Activated T-cell treated with anti-CD3 and anti-CD28 coated beads for 48 hours (primary cell): ENCODE data around the gene TMEFF1.
"Not testable (repeated sequence)": the region's sequence is repeated elsewhere in the genome, so short reads cannot be mapped to it uniquely, and the experiment has no call there.

ENCODE experiments used
- DNase-seq: peaks from one replicate; pipeline ENCODE4 v3.0.0-alpha.2; 2020; ENCODE audit warnings: low read depth

Gene TMEFF1

DNA sequence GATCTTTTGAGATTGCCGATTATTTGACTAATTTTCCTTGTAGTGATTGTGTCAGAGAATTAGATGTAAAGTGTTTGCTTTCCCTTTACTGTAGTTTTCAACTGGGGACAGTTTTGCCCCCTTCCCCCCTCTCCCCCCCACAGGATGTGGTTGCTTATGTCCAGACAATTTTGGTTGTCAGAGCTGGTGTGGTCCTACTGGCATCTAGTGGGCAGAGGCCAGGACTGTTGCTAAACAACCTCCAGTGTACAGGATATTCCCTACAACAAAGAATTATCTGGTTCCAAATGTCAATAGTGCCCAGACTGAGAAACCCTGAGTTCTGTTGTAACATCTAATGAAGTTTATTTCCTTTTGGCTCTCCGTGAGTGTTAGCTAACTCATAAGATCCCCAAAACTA lies 20.0 kb downstream of the TMEFF1 start:
- no peak for DNase-seq

DNA sequence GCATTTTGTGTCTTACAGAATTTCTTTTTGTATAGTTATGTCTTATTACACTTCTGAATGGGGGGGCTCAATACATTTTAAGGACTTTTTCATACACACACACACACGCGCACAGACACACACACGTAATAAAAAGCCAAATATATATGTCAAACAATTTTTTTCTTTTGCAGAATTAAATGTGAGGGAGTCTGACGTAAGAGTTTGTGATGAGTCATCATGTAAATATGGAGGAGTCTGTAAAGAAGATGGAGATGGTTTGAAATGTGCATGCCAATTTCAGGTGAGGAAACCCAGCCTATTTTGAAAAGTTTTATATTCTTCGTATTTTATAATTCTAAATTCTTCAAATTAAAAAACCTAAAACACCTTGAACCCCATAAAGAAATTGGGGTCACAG lies 25.6 kb downstream of the TMEFF1 start:
- DNase-seq: no peak

DNA sequence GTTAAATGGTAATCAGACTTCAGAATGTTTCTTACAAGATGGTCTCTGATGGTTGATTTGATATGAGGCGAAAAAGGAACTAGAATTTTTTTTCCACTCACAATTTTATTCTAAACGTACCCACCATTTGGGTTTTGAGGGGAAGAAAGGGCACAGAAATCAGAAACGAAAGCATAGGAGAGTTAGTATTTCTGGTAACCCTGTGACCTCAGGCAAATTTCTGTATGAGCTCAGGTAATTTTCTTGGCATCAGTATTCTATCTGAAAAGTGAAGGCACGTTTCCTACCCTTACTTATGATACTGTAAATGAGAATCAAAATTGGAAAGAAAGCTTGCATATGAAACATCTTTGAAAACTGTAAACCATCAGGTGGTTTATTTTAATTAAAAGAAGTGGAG lies 26.5 kb downstream of the TMEFF1 start:
- no peak for DNase-seq

DNA sequence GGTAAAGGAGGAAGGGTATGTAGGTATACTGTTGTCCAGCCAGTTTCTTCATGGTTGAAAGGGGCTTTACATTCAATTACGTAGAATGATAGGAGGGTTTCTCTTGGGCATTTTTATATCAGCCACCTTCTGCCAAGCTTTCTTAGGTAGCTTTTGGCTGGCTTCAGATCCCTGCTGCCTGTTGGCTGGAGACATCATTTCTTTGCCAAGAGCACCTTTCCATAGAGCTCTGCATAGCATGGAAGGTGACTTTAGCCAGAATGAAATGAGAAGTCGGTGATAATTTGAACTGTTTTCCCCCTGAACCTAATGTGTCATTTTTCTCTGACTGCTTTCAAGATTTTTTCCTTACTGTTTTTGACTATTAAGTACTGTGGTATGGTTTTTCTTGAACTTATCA lies 26.9 kb downstream of the TMEFF1 start:
- DNase-seq: no peak

DNA sequence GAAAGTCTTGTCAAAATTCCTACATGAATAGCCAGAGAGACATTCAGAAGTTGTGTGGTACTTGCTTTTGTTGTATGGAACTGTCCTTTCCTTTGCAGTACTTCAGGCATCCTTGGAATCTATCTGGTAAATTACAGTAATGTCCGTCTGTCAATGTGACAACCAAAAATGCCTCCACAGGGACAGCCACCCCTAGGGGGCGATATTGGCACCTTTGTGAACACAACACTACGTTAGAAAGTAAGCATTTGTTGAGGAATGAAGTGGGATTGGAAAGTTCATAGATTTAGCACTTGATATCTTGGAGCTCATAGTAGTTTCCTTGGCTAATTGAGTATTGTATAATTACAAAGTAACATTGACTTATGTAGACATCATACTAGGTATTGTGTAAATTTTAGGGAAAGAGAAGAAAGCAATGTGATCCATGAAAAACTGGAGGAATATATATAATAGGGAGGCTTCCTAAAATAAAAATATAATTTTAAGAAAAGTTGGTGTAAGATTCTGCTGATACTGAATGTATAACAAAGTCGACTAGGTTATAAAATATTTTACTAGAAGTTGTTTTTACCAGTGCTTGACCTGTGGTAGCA lies 32.7 kb downstream of the TMEFF1 start:
- DNase-seq: peak; percentile 63

DNA sequence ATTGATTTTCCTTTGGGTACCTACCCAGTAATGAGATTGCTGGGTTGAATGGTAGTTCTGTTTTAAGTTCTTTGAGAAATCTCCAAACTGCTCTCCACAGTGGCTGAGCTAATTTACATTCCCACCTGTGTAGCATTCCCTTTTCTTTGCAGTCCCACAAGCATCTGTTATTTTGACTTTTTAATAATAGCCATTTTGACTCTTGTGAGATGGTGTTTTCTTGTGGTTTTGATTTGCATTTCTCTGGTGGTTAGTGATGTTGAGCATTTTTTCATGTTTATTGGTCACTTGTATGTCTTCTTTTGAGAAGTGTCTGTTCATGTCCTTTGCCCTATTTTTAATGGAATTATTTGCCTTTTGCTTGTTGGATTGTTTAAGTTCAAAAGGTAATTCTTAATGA lies 34.4 kb downstream of the TMEFF1 start:
- DNase-seq: not testable (repeated sequence)

DNA sequence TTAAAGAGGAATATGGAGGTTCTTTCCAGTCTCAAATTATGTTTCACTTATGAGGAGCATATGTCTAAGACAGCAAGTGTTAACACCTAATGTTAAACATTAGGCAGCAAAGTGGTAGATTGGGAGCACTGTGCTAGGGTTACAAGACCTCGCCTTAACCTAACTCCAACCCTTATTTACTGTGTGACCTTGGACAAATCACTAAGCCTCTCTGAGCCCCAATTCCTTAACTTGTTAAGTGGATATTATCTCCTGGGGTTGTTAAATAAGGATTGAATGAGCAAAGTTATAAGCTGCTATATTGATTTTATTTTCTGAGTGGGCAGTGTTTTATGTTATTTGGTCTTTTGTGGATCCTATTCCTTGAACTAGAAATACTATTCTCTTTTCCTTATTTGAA lies 38.3 kb downstream of the TMEFF1 start:
- DNase-seq: no peak

DNA sequence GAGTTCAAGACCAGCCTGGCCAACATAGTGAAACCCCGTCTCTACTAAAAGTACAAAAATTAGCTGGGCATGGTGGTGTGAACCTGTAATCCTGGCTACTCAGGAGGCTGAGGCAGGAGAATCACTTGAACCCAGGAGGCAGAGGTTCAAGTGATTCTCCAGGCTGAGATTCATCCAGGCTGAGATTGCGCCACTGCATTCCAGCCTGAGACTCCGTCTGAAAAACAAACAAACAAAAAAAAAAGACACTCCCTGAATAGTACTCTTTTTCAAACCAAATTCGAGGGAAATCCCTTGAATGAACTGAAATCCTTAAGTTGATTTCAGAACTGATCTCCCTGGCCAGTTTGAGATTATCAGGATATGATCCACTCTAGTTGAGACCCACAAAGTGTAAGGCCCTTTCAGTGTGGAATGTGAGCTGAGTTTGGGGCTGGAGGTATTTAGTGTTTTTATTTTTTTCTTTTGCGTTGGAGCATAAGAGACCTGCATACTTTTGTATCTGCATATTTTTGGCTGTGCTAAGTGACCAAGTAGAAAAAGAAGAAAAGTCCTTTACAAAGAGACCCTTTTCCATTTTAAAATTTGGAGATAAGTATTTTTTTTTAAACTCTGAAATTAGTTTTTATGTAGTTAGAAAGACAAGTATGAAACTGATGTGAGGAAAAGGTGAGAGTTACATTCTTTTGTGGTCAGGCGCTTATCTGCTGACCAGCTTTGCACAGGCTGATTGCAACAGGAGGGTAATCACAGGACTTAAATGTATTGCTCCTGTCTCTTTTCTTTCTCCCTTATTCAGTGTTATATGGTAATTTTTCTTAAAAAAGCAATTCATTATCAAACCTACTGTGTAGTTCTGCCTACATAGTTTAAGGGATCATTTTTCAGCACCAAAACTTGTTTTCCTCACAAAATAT lies 42.9 kb downstream of the TMEFF1 start:
- DNase-seq: no peak

DNA sequence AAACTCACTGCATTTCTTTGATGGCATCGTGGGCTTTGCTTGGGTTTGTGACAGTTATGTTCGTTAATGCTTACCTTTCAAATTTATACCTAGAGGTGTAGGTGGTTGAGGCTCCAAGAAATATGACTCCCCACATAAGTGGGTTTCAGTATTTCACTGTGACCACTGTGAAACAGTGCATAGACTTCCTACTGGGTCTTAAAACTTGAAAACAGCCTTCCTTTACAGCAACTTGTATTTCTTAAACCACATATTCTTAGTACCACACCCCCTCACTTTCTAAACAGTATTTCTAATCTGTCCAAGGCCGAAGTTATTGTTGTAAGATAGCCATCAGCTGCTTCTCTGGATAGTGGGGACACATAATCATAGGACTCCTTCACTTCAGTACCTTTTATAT lies 48.3 kb downstream of the TMEFF1 start:
- DNase-seq: no peak

DNA sequence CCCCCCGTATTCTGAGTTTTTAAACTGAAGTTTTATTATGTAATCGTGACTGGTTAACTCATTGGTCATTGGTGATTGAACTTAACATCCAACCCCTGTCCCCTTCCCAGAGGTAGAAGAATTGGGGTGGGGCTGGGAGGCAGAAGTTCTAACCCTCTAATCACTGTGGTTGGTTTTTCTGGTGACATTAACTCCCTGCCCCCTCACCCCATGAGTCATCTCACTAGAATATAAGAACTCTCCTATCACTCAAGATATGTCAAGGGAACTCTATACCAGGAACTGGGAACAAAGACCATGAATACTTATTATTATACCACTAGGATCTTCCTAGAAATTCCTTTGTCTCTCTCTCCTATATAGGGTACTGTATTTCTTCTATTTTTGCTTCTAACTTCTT lies 52.6 kb downstream of the TMEFF1 start:
- DNase-seq: no peak

DNA sequence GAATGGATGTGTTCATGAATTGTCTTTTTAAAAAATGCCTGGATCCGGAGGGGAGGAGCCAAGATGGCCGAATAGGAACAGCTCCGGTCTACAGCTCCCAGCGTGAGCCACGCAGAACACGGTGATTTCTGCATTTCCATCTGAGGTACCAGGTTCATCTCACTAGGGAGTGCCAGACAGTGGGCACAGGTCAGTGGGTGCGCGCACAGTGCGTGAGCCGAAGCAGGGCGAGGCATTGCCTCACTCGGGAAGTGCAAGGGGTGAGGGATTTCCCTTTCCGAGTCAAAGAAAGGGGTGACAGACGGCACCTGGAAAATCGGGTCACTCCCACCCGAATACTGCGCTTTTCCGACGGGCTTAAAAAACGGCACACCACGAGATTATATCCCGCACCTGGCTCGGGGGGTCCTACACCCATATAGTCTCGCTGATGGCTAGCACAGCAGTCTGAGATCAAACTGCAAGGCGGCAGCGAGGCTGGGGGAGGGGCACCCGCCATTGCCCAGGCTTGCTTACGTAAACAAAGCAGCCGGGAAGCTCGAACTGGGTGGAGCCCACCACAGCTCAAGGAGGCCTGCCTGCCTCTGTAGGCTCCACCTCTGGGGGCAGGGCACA lies 54.3 kb downstream of the TMEFF1 start:
- DNase-seq: not testable (repeated sequence)

DNA sequence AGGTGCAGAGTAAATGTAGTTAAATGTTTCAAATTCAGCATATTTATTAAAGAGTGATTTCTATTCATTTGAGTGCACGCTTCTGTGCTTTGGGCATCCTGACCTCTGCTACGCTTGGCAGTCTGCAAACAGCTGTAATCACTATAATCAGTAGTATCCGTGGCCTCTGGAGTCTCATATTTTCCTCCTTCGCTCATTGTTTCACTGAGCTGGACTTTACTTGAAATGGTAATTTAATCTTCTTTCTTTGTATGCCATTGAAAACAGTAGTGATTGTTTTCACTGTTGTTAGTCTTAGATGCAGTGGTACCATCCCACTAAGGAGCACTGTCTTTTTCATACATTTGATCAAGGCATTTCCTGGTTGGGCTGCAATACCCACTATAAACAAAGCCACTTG lies 61.5 kb downstream of the TMEFF1 start:
- DNase-seq: no peak

DNA sequence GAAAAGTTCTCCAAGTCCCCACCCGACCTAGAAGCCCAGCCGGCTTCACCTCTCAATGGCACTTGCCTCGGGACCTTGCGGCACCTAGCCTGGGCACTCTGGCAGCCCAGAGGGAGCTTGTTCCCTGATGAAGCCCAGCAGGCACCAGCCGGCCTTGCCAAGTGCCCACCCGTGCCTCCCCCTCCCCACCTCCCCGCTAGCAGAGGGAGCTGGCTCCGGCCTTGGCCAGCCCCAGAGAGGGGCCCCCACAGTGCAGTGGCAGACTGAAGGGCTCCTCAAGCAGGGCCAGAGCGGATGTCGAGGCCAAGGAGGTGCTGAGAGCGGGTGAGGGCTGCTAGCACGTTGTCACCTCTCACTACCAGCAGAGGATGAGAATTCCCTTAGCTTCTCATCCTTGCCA lies 67.4 kb downstream of the TMEFF1 start:
- DNase-seq: no peak

DNA sequence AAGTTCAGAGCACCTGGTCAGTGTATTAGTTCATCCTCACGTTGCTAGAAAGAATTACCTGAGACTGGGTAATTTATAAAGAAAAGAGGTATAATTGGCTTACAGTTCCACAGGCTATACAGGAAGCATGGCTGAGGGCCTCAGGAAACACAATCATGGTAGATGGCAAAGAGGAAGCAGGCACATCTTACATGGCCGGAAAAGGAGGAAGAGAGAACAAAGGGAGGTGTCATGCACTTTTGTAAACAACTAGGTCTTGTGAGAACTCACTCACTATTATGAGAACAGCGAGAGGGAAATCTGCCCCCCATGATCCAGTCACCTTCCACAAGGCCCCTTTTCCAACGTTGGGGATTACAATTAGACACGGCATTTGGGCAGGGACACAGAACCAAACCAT lies 76.1 kb downstream of the TMEFF1 start:
- no peak for DNase-seq

DNA sequence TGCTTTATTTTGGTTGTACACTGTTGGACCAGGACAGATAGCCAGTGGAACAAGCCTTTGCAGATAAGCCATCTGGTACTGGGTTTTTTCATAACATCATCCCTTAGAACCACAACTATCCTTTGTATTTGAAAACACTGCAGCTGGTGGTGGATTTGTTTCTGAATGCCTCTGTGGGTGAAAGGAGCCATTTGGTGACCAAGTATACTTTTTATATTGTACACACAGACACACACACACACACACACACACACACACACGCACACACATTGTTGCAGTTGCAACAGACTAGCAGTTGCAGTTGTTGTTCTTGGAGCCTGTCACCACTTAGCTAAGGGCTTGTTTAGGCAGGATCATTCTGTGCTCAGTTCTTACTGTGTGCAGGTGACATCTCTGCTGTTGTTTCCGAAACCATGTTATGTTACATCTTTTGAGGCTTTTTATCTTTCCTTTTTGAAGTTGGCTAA lies 82.0 kb downstream of the TMEFF1 start:
- DNase-seq: no peak

DNA sequence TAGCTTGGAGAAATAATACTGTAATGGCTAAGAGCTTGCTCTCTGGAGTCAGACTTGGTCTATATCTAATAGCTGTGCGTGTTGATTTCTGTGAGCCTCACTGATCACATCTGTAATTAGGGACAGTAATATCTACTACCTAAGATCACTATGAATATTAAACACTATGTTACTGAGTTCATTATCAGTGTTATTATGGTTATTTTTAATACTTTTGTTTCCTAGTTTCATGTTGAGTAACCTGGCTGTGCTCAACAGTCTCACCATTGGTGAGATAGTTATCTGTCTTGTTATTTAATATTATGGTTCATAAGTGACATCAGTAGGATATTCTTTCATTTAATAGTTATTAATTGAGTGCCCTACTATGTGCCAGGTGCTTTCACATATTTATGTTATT lies 82.5 kb downstream of the TMEFF1 start:
- no peak for DNase-seq

DNA sequence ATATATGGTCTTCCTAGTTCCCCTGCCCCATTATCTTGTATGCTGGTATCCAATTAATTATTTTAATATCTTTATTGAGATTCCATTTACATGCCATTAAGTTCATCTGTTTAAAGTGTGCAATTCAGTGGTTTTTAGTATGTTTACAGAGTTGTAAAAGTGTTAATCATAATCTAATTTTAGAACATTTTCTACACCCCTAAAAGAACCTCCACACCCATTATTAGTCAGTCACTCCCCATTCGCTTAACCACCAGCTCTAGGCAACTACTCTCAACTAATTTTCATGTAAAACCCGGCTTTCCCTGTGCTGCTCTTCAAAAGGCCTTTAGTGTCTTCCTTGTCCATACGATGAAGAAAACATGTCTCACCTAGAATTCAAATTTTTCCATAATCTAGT lies 84.1 kb downstream of the TMEFF1 start:
- DNase-seq: no peak

DNA sequence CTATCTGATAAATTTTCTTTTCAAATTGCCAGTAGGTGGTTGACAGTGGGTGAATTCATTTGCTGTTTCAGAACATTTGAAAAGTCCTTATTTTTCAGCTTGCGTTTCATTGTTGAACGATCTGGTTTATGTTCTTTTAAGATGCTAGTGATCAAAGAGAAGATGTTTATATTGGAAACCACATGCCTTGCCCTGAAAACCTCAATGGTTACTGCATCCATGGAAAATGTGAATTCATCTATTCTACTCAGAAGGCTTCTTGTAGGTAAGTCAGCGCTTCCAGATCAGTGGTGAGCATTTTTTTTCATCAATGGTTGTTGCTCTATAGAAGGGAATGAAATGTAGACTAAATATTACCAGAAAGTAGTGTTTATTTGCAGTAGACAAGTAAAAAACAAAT lies 88.3 kb downstream of the TMEFF1 start:
- no peak for DNase-seq

DNA sequence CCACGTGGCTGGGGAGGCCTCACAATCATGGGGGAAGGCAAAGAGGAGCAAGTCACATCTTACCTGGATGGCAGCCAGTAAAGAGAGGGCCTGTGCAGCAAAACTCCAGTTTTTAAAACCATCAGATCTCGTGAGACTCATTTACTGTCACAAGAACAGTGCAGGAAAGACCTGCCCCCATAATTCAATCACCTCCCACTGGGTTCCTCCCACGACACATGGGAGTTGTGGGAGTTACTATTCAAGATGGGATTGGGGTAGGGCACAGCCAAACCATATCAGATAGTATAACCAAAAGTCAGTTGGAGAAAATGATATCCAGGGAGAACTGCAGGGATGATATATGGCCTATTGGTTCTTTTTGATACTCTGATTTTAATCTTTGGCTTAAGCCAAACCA lies 94.9 kb downstream of the TMEFF1 start:
- no peak for DNase-seq

DNA sequence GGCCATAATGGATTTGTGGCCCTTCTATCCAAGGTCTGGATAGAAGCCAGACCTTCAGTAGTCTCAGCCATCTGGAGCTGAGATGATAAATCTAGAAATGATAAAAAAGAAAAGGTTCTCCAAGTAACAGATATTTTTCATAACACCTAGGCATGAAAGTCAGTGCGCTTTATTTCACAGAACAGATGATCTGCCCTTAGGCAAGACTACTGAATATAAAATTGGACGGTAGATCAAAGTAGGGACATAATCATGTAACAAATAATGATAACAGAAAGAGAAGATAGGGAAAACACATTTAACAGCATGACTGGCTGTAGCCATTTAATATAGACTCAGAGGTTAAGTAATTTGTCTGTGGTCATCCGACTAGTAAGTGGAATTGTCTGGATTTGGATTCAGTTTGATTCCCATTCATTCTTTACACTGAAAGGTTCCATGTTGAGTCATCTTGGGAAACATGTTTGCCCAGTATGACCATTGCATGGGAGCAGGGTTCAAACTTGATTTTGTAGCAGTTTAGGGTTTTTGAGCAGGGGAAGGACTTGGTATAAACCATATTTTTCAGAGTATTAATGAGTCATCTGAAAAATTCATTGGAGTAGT lies 100.8 kb downstream of the TMEFF1 start:
- no peak for DNase-seq

DNA sequence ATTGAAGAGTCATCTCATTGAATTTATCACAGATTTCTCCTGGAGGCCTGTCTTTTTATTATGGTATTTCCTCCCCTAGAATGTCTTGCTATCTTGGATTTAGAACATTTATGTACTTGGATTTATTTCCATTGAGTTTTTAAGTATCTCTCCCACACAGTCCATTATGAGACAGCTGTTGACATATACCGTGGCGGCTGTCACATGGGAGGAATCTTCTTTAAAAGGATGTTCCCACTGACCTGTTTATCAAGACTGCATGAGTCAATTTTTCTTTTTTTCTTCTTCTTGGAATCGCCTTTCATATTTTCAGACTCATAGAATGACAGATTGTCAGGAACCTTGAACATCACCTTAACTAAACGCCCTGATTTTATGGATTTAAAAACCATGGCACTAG lies 102.1 kb downstream of the TMEFF1 start:
- no peak for DNase-seq

DNA sequence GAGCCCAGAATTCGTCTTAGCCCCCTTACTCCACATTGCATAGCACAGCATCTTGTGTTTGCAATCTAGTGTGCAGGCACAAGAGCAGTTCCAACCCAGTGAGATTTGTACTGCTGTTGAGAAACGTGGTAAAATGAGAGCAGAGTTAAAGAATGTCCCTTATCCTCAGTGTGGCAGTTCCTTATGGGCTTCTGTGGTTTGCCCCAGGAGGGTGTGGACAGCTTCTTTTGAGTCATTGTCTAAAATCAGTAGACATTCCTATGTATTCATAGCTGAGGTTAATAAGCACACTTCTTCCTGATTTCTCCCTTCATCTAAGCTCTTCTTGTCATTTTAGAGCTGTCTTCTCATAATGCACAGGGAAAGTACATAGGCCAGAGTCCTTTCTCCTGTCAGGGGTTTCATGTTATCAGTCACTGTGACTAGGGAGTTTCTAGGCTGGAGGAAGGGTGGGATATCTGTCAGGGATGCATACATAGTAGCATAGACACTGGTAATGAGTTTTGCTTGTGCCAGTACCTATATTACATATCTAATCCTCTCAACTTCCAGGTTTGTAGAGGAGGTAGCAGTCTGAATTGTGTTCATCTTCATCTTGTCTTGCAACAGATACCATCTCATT lies 102.9 kb downstream of the TMEFF1 start:
- DNase-seq: no peak
